HG02973 (cell line): ENCODE data around the gene DNAJB5.
"Not testable (repeated sequence)": the region's sequence is repeated elsewhere in the genome, so short reads cannot be mapped to it uniquely, and the experiment has no call there.

Experiments used
- ATAC-seq: cut with Tn5 transposase; IDR thresholded peaks from one replicate; pipeline ENCODE4 v1.9.1; 2021; ENCODE audit warnings: moderate library complexity; ENCODE audit not compliant: unreplicated experiment

DNAJB5 gene

GRCh38 chr9:34989003-34989945, at the start of gene DNAJB5:
Gene DNAJB5 (plus strand): TSS chr9:34989745. CDS start chr9:34990631, 886 bp downstream.
- peak; percentile 82 for ATAC-seq

- ATAC-seq: not testable (repeated sequence)
These were observed 49.6 kb upstream of the DNAJB5 start for GRCh38 chr9:34939989-34940388.

GRCh38 chr9:34948451-34948850, 41.1 kb upstream of the DNAJB5 start:
- no peak for ATAC-seq

- no peak for ATAC-seq
These were observed 35.3 kb upstream of the DNAJB5 start for GRCh38 chr9:34954225-34954624.

GRCh38 chr9:34956066-34956465, 33.5 kb upstream of the DNAJB5 start:
- not testable (repeated sequence) for ATAC-seq

- ATAC-seq: peak; percentile 47
These were observed 32.9 kb upstream of the DNAJB5 start for GRCh38 chr9:34956648-34957047.

DNA sequence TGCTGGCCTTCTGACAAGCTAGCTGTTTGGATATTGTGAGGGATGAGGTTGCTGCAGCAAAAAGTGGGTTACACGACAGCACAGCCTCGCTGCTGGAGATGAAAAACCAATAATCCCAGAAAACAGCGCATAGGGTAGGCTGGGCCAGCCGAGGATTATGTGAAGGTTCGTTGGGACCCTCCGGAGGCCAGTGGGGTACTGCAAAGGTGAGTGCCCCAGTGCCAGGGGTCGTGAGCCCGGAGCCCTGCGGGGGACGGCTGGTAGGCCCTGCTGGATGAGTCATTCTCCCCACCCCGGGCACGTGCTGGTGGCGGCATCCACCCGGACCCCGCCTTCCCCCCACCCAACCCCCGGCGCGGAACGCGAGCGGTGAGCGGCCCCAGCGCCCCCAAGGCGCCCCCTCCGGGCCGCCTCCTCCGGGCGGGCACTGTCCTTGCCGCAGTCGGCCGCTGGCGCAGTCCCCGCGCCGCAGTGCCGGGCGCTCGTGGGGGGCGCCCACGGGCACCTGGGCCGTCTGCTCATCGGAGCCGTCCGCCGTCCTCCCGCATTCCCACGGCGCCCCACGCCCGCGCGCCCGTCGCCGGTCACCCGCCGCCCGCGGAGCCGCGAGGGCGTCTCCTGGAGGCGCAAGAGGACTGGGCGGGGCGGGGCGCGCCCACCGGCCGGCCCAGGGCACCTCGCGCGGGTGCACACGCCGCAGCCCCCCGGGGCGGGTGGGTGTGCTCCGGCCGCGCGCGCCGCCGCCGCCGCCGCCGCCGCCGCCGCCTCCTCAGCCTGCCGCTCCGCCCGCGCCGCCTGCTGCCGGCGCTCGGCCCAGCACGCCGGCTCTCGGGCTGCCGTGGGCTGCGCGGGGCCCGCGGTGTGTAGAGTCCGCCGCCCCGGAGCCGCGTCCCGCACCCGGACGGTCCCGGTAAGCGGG, 31.8 kb upstream of the DNAJB5 start, which contains the start of gene PHF24:
TSS of gene PHF24 (plus strand) at position 794 of the 919 bp plus-strand sequence. CDS start 13,014 bp downstream, outside the sequence.
- no peak for ATAC-seq

DNA sequence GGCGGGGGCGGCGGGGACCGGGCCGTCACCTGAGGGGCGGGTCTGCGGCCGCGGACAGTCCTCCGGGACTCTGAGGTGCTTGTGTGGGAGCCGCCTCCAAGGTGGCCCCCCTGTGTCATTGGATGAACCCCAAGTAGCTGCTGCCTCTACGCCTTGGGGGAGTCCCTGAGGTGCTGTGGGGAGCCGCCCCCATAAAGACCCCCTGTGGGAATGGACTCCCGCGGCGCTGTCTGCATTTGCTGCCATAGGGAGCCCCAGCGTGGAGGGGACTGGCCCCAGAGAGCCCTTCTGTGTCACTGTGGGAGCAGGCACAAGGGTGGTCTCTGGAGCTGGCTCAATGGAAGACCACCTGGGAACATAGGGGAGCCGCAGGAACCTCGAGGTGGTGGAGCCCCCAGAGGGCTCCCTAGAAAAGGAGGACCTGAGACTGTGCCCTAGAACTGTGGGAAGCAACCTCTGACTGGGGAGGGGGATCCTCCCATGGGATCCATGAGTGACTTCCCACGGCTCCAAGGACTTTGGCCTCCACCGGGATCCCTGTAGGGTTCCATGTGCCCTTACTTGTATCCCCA, 31.0 kb upstream of the DNAJB5 start:
- ATAC-seq: no peak

DNA sequence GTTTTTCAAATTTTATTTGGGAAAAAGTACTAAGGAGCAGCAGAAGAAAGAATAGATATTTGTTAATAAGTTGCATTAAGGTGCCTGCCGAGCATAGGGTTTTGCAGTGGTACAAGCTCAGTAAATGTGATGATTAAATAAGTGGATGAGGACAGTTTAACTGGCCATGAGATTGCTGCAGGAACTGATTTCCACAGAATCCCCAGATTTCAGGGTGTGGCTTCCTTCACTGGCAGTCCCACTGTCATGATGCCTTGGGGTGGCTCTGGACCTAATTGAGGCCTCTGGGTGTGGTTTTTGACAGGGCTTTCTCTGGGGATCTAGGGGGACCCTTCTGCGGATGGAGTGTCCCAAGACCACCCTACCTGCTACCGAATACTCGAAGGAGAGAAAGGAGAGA, 30.1 kb upstream of the DNAJB5 start:
- no peak for ATAC-seq

DNA sequence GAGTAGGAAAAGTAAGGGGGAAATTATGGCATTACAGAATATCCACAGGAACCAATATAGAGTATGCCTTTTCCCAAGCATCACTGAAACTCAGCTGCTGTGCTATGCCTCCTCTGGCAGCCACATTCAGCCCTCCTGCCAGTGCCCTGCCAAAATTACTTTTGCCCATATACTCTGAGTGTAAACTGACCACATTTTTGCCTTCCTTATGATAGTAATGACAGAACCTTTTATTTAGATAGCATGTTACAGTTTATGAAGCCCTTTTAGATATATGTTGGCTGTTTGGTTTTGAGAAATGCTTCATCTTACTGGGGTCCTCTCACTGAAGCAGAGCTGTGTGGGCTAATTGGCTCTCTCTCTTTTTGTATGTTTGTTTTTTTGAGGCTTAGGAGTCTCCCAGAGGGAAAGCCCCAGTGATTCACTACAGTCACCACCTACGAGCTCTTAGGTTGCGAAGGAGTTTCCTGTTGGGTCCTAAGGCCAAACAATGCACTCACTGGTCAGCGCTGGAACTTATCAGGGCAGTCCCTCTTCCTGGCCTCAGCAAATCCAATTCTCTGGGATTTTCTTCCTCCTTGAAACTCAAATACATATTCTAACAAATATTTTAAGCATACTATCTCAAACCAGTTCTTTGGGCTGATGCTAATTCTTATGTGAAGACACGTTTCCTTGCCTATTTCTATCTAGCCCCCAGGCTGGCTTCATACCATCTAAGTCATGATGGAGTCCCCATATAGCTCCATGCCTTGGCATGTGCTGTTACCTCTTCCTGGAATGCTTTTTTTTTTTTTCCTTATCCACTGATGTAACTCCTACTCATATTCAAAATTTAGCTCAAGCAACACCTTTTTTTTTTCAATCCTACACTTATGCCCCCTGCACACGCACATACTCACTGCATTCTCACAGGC, 27.7 kb upstream of the DNAJB5 start:
- no peak for ATAC-seq

- no peak for ATAC-seq
These were observed 27.0 kb upstream of the DNAJB5 start for GRCh38 chr9:34962546-34962945.

DNA sequence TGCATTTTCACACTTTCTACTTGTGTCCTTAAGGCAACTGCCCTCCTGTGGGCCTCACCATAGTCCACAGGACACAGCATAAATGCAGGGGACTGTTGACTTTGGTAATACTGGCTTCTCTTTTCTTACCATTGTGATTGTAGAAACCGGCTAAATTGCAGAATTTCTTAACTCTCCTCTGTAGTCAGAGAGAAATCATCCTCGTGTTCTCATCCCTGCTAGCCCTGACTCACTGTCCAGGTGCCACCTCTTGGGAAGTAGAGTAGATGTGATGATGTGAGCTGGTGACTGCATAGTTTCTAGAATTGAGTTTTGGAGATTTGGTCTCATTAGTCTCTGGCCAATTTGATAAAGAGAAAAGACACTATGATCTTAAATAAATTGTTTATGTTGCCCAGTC, 26.0 kb upstream of the DNAJB5 start:
- no peak for ATAC-seq

GRCh38 chr9:34964458-34964857, 25.1 kb upstream of the DNAJB5 start:
- ATAC-seq: no peak

GRCh38 chr9:34971146-34971811, 18.3 kb upstream of the DNAJB5 start:
- no peak for ATAC-seq

DNA sequence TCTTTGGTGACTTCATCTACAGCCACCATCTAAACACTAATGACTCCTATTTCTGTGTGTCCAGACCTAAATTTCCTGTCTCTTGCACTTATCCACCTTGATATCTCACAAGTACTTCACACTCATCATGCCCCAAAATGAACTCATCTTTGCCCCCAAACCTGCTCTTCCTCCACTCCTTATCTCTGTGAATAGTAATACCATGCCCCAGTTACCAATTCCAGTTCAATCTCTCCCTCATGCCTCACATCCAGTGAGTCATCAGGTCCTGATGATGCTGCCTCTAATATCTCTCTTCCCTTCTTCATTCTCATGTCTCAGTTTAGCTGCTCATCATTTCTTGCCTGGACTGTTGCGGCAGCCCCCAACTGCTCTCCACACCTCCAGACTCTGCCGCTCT, 14.9 kb upstream of the DNAJB5 start:
- no peak for ATAC-seq

- no peak for ATAC-seq
These were observed 13.1 kb upstream of the DNAJB5 start for GRCh38 chr9:34976441-34976840.

- ATAC-seq: no peak
These were observed 12.6 kb upstream of the DNAJB5 start for GRCh38 chr9:34976992-34977391.

DNA sequence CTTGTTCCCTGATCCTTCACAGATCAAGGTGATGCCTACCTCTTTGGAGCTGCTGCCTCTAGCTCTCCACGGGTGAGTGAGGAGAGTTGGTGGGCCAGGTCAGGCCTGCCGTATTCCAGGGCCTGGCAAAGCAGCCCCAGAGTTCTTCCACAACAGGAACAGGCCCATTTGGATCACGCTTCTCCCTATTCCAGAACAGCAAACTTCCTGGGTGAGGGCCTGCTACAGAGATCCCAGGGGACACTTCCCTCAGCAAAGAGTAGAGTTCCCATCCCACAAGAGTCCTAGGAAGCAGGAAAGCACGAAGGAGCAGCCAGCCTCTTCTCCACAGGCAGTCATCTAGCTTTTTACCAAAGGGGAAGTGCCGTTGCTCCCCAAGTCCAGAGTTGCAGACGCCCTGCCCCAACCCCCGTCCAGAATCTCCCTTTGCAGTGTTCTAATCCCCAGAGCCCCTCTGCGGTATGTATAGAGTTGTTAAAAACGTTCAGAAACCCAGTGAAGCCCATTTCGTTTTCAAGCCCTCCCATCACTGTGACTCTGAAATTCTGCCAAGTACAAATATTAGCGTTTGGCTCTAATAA, 9.3 kb upstream of the DNAJB5 start:
- no peak for ATAC-seq

DNA sequence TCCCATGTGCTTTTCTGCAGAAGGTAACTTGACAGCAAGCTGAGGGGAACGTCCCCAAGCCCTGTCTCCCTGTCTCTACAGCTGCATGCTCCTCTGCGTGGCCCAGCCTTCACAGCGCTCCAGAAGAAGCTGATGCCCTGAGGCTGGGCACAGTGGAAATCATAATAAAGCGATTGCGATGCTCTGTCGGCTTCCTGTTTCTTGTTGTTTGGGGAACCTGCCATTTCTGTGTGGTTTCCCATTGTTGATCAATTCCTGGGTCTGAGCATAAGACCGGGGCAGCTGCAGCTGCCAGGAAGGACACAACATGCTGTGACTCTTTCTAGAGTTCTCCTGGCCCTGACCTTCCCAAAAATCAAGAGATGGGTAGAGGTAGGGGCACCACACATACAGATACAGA, 7.2 kb upstream of the DNAJB5 start:
- no peak for ATAC-seq
